ENCODE data around the gene DRC7. TPM values are rescaled to one million over a fixed set of nuclear protein-coding genes. Genes with fewer than 3 reads are reported as not detected.
"Not testable (repeated sequence)": the region's sequence is repeated elsewhere in the genome, so short reads cannot be mapped to it uniquely, and the experiment has no call there.

The DRC7 gene
- total RNA-seq, 6 experiments from 2014 or later: not detected

DNA sequence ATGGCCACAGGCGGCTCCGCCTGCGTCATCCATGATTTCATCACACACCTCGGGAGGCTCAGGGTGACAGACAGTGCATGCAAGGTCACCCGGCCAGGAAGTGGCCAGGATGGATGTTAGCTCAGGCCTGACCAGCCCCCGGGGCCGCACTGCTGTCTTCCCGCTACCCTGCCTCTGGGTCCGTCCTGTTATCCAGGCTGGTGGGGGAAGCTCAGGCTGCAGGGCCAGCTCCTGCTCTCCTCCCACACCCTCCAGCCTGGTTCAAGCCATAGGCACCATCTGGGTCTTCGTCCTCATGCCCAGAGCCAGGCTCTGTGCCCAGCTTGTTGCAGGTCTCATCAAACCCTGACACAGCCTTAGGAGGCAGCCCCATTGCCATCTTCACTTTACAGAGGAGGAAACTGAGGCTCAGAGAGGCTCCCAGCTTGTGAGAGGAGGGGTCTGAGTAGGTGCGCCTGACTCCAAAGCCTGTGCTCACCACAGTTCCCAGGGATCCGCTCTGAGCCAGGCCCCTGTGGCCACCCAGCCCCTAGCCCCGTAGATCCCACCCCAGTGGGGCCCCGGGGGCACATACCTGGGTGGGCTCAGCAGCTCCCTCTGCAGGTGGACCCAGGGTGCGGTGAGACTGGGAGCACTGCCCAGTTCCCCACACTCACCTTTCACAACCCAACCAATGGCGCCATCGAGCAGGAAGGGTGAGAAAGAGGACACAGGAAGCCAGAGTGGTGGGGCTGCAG, 26.9 kb upstream of the DRC7 start:
- Mint-ChIP-seq H3K36me3 (ENCODE audit: low read depth) (no peaks in the 10 kb centered on the region), H3K27me3 (ENCODE audit: insufficient read depth) (peaks cover 20% of the 10 kb centered on the region), H3K4me3 (no peak overlapping the region), H3K9me3 (no peaks in the 10 kb centered on the region), H3K27ac (no peak overlapping the region), H3K4me1 (ENCODE audit: low read depth) (peaks cover 6% of the 10 kb centered on the region; the same call in 1 of the 2 replicates)
- no peak for DNase-seq
- TF ChIP-seq, protein P1, sequence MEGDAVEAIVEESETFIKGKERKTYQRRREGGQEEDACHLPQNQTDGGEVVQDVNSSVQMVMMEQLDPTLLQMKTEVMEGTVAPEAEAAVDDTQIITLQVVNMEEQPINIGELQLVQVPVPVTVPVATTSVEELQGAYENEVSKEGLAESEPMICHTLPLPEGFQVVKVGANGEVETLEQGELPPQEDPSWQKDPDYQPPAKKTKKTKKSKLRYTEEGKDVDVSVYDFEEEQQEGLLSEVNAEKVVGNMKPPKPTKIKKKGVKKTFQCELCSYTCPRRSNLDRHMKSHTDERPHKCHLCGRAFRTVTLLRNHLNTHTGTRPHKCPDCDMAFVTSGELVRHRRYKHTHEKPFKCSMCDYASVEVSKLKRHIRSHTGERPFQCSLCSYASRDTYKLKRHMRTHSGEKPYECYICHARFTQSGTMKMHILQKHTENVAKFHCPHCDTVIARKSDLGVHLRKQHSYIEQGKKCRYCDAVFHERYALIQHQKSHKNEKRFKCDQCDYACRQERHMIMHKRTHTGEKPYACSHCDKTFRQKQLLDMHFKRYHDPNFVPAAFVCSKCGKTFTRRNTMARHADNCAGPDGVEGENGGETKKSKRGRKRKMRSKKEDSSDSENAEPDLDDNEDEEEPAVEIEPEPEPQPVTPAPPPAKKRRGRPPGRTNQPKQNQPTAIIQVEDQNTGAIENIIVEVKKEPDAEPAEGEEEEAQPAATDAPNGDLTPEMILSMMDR (IDR thresholded peaks at IDR 0.05): peak; percentile 51

DNA sequence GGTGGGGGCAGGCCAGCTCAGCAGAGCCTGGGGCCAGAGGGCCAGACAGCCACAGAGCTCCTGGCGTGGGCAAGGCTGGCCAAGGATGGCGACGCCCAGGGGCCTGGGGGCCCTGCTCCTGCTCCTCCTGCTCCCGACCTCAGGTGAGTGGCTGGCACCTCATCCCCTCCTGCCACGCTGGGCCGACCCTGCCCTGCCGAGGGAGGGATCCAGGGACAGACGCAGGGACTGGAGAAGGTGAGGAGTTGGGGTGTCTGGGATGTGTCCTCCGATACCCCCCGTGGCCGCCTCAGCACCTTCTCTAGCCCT, 26.4 kb upstream of the DRC7 start, which contains the start of gene ADGRG3:
Gene ADGRG3, plus strand, starts transcription at position 44 of the 309 bp plus-strand sequence. Its CDS starts 42 bp downstream, at position 86.
- Mint-ChIP-seq H3K27ac (no peak within 1 kb of the TSS), H3K27me3 (ENCODE audit: insufficient read depth) (peaks cover 20% of the 10 kb centered on the region), H3K4me1 (ENCODE audit: low read depth) (peaks cover 6% of the 10 kb centered on the region; the same call in 1 of the 2 replicates), H3K4me3 (no peak within 1 kb of the TSS), H3K9me3 (no peaks in the 10 kb centered on the region), H3K36me3 (ENCODE audit: low read depth) (no peaks in the 10 kb centered on the region)
- TF ChIP-seq, protein P1 (IDR thresholded peaks at IDR 0.05): no peak
- no peak for DNase-seq

DNA sequence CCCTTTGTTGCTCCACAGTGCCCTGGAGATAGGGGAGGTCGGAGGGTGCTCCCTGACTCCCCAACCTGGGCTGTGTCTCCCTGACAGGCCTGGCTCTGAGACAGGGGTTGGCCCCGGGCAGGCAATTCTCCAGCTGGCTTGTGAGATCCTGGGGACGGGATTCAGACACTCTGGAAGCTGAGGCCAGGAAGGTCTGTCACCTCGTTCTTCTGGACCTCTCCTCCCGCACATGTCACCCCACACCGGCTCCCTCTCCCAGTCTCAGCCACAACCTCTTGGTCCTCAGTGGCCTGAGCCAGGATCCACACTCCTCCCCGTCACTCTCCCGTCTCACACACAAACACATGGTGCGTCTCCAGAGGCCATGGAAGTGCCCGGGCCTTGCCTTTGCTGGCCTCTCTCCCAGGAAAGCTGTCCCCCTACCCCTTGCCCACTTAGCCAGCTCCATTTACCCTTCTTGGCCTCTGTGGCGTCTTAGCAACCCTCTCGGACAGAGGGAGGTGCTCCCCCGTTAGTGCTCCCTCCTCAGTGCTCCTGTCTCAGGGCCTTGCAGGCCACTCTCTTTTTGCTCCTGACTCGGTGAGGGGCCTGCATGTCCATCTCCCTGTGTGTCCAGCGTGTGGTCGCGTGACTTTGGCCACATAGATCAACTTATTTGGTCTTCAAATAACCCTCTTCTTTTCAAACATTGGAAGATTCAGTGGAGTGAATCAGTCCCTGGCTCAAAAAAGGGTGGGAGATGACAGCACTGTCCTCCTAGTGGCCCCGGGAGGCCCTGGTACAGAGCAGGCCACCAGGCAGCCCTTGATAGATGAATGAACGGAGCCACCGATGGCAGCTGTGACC, 25.8 kb upstream of the DRC7 start:
- H3K36me3 Mint-ChIP-seq (ENCODE audit: low read depth): no peaks in the 10 kb centered on the region
- no peak overlapping the region for H3K27ac Mint-ChIP-seq
- DNase-seq: no peak
- peaks cover 20% of the 10 kb centered on the region for H3K27me3 Mint-ChIP-seq (ENCODE audit: insufficient read depth)
- H3K4me1 Mint-ChIP-seq (ENCODE audit: low read depth): peaks cover 6% of the 10 kb centered on the region; the same call in 1 of the 2 replicates
- TF ChIP-seq, protein P1 (IDR thresholded peaks at IDR 0.05): no peak
- H3K9me3 Mint-ChIP-seq: no peaks in the 10 kb centered on the region
- no peak overlapping the region for H3K4me3 Mint-ChIP-seq

DNA sequence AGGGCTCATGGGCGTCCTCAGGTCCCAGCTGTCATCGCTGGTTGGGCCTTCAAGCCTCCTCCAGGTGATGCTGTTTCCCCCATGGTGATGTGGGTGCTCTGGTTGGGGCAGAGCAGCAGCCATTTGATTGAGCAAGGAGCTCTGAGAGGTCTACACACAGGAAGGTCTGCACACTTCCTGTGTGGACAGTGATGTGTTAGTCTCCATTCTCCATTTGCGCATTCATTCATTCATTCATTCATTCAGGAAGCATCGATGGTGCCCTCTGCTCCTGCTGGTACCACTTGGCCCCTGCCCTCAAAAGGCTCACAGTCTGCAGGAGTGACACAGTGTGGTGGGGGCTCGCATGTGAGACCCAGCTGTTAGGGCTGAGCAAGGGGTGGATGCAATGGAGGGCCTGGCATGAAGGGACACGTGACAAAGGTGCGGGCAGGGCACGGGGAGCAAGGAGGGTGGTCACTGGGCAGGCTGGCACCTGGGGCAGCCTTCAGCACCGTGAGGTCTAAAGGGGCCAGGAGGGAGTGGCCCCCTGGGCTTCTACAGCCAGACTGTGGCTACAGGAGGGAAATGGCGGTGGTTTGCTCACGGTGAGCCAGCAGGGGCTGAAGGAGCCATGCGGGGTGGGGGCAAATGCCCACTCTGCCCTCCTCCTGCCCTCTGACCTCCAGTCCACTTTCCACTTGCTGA, 25.0 kb upstream of the DRC7 start:
- TF ChIP-seq, protein P1 (IDR thresholded peaks at IDR 0.05): no peak
- Mint-ChIP-seq H3K27me3 (ENCODE audit: insufficient read depth) (peaks cover 20% of the 10 kb centered on the region), H3K36me3 (ENCODE audit: low read depth) (no peaks in the 10 kb centered on the region), H3K4me3 (no peak overlapping the region), H3K27ac (no peak overlapping the region), H3K9me3 (no peaks in the 10 kb centered on the region), H3K4me1 (ENCODE audit: low read depth) (peaks cover 6% of the 10 kb centered on the region; the same call in 1 of the 2 replicates)
- no peak for DNase-seq

DNA sequence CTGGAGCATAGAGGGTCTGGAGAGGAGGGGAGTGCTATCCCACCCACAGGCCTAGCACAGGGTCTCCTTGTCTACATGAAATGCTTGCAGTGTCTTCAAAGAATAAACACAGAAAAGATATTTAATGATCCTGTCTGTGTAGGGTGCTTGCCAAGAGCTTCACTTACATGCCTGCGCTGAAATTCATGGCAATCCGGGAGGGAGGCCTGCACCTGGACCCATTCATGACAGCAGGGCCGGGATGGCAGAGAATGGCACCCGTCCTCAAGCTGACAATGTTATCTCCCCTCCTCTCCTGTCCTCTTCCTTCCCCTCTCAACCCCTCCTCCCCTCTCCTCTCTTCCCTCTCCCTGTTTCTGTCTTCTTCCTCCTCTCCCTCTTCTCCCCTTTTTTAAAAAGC, 24.4 kb upstream of the DRC7 start:
- Mint-ChIP-seq H3K36me3 (ENCODE audit: low read depth) (no peaks in the 10 kb centered on the region), H3K27ac (no peak overlapping the region), H3K27me3 (ENCODE audit: insufficient read depth) (peaks cover 20% of the 10 kb centered on the region), H3K9me3 (no peaks in the 10 kb centered on the region), H3K4me3 (no peak overlapping the region), H3K4me1 (ENCODE audit: low read depth) (peaks cover 6% of the 10 kb centered on the region; the same call in 1 of the 2 replicates)
- DNase-seq: no peak
- TF ChIP-seq, protein P1 (IDR thresholded peaks at IDR 0.05): no peak

DNA sequence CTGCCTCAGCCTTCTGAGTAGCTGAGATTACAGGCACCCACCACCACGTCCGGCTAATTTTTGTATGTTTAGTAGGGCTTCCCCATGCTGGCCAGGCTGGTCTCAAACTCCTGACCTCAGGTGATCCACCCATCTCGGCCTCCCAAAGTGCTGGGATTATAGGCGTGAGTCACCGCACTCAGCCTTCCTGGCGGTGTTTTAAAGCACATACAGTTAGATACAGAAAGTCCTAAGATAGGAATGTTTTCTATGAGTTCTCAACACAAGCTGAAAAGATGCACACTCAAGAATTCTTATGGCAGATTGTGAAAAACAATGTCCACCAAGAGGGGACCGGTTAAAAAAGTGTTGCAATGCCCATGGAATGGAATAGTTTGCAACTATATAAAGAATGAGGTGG, 23.2 kb upstream of the DRC7 start:
- not testable (repeated sequence) for H3K27ac Mint-ChIP-seq; H3K4me3 Mint-ChIP-seq; DNase-seq; H3K9me3 Mint-ChIP-seq; H3K36me3 Mint-ChIP-seq (ENCODE audit: low read depth); H3K4me1 Mint-ChIP-seq (ENCODE audit: low read depth)
- peaks cover 29% of the 10 kb centered on the region for H3K27me3 Mint-ChIP-seq (ENCODE audit: insufficient read depth)
